ENCODE results near the gene VKORC1. TPM values are rescaled to one million over a fixed set of nuclear protein-coding genes. Genes with fewer than 3 reads are reported as not detected.

Gene VKORC1
- total RNA-seq, 1 experiment from 2014 or later = 83.8 TPM

DNA sequence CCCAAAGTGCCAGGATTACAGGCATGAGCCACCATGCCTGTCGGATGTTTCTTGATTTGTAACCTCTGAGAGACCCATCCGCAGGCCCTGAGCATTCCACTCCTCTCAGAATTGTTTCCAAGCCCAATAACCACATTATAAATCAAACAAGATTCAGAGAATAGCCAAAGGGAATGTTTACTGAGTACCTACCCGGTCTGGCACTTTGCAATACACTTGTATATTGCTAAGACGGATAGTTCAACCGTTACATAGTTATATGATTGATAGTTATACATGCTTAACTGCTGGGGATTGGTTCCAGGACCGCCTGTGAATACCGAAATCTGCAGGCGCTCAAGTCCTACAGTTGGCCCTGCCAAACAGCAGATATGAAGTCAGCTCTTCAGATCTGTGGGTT, 19.9 kb upstream of the VKORC1 start:
- Histone ChIP-seq H3K9ac (ENCODE audit: low read length) (no peak overlapping the region), H3K27me3 (ENCODE audit: insufficient read depth, low read length) (no peaks in the 10 kb centered on the region), H3K27ac (ENCODE audit: low read depth, low read length) (0 out of 2 replicates have a peak overlapping the region, but pooled peaks have one; percentile 34), H3K4me2 (ENCODE audit: low read length) (no peak overlapping the region), H3K79me2 (ENCODE audit: insufficient read depth, low read length) (peaks cover 36% of the 10 kb centered on the region), H3K9me3 (ENCODE audit: control insufficient read depth in 1 of 2, insufficient read depth in 1 of 2, low read depth in 1 of 2, low read length in 2 of 2) (no peaks in the 10 kb centered on the region), H2AFZ (ENCODE audit: low read depth, low read length, poor library complexity, severe bottlenecking) (no peak overlapping the region), H3K9me2 (ENCODE audit: insufficient read depth) (no peaks in the 10 kb centered on the region), H3K36me3 (ENCODE audit: control insufficient read depth in 1 of 2, insufficient read depth in 2 of 2, low read length in 2 of 2) (peaks cover 14 to 37% of the 10 kb centered on the region in 2 experiments), H3K4me1 (ENCODE audit: control insufficient read depth in 1 of 2, insufficient read depth in 2 of 2, low read length in 2 of 2) (peaks cover 7 to 34% of the 10 kb centered on the region in 2 experiments; a peak in 3 of 4 replicates), H3K4me3 (replicated peaks in 1 of 2; ENCODE audit: low read depth in 1 of 2, low read length in 2 of 2) (no peak overlapping the region), H4K20me1 (ENCODE audit: insufficient read depth) (peaks cover 4% of the 10 kb centered on the region; the same call in 1 of the 2 replicates)
- TF ChIP-seq ELF1 (IDR thresholded peaks at IDR 0.05; ENCODE audit: borderline replicate concordance, low read depth) (no peak), EZH2 (IDR thresholded peaks at IDR 0.05) (no peak), CEBPB (IDR thresholded peaks at IDR 0.05; ENCODE audit: low read depth) (no peak), SRF (IDR thresholded peaks at IDR 0.05; ENCODE audit: low read depth) (no peak), SP1 (IDR thresholded peaks at IDR 0.05; ENCODE audit: low read depth) (no peak), RAD21 (IDR thresholded peaks at IDR 0.05; ENCODE audit: low read depth) (no peak), ZNF274 (IDR thresholded peaks at IDR 0.05; ENCODE audit: low read depth, low read length) (no peak), CBX3 (IDR thresholded peaks at IDR 0.05; ENCODE audit: low read depth) (no peak), POLR2AphosphoS5 (IDR thresholded peaks at IDR 0.05; ENCODE audit: low read depth, low read length) (no peak), TCF7L2 (IDR thresholded peaks at IDR 0.05; ENCODE audit: borderline replicate concordance, extremely low read depth, insufficient read depth, insufficient read length) (no peak), YY1 (IDR thresholded peaks at IDR 0.05; ENCODE audit: extremely low read depth, insufficient replicate concordance, low read depth, low read length) (no peak), EZH2phosphoT487 (IDR thresholded peaks at IDR 0.05; ENCODE audit: borderline replicate concordance) (no peak), EGR1 (IDR thresholded peaks at IDR 0.05; ENCODE audit: low read depth) (no peak), JUND (IDR thresholded peaks at IDR 0.05) (no peak), SIN3A (IDR thresholded peaks at IDR 0.05; ENCODE audit: low read depth) (no peak), FOSL1 (IDR thresholded peaks at IDR 0.05; ENCODE audit: low read depth) (no peak)
- TF ChIP-seq, protein P1, sequence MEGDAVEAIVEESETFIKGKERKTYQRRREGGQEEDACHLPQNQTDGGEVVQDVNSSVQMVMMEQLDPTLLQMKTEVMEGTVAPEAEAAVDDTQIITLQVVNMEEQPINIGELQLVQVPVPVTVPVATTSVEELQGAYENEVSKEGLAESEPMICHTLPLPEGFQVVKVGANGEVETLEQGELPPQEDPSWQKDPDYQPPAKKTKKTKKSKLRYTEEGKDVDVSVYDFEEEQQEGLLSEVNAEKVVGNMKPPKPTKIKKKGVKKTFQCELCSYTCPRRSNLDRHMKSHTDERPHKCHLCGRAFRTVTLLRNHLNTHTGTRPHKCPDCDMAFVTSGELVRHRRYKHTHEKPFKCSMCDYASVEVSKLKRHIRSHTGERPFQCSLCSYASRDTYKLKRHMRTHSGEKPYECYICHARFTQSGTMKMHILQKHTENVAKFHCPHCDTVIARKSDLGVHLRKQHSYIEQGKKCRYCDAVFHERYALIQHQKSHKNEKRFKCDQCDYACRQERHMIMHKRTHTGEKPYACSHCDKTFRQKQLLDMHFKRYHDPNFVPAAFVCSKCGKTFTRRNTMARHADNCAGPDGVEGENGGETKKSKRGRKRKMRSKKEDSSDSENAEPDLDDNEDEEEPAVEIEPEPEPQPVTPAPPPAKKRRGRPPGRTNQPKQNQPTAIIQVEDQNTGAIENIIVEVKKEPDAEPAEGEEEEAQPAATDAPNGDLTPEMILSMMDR (IDR thresholded peaks at IDR 0.05 in 2 of 3, conservative IDR thresholded peaks at IDR 0.05 in 1 of 3; ENCODE audit: borderline replicate concordance in 1 of 3, insufficient read depth in 1 of 3, low read depth in 2 of 3, low read length in 2 of 3) = no peak
- TF ChIP-seq, protein P2, sequence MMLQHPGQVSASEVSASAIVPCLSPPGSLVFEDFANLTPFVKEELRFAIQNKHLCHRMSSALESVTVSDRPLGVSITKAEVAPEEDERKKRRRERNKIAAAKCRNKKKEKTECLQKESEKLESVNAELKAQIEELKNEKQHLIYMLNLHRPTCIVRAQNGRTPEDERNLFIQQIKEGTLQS (IDR thresholded peaks at IDR 0.05) = no peak
- TF ChIP-seq, protein P3, sequence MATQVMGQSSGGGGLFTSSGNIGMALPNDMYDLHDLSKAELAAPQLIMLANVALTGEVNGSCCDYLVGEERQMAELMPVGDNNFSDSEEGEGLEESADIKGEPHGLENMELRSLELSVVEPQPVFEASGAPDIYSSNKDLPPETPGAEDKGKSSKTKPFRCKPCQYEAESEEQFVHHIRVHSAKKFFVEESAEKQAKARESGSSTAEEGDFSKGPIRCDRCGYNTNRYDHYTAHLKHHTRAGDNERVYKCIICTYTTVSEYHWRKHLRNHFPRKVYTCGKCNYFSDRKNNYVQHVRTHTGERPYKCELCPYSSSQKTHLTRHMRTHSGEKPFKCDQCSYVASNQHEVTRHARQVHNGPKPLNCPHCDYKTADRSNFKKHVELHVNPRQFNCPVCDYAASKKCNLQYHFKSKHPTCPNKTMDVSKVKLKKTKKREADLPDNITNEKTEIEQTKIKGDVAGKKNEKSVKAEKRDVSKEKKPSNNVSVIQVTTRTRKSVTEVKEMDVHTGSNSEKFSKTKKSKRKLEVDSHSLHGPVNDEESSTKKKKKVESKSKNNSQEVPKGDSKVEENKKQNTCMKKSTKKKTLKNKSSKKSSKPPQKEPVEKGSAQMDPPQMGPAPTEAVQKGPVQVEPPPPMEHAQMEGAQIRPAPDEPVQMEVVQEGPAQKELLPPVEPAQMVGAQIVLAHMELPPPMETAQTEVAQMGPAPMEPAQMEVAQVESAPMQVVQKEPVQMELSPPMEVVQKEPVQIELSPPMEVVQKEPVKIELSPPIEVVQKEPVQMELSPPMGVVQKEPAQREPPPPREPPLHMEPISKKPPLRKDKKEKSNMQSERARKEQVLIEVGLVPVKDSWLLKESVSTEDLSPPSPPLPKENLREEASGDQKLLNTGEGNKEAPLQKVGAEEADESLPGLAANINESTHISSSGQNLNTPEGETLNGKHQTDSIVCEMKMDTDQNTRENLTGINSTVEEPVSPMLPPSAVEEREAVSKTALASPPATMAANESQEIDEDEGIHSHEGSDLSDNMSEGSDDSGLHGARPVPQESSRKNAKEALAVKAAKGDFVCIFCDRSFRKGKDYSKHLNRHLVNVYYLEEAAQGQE (IDR thresholded peaks at IDR 0.05; ENCODE audit: low read depth) = no peak
- intact Hi-C loops (cut with micrococcal nuclease) = no loop called here
- RAD21 ChIA-PET (ENCODE audit: low non-redundant PET in 1 of 2, low total read pairs in 2 of 2, uncharacterized antibody in 2 of 2, unreplicated experiment in 2 of 2) = no interaction called here
- no peak for DNase-seq (ENCODE audit: low read depth, low spot score)
- CTCF ChIA-PET = no interaction called here
- no peak for ATAC-seq
- BruUV-seq (replicated peaks) = no TSS peak
- POLR2A ChIA-PET = interaction anchor here (0.6 to 1.3 kb wide), 3 partner anchors 18 to 42 kb away, joined by 3 to 4 read pairs (median 3); partner anchors contain the start of gene PRSS8

All from HCT116 (cell line).